MM.1S (cell line): ENCODE measurements around the gene MELTF.

Experiments used
- DNase-seq: peaks from one replicate; pipeline ENCODE4 v3.0.0-alpha.2; 2015
- H2AFZ ChIP-seq: fragments of 300-600 bp; sonication (generic); 2 replicates; pipeline ENCODE4 v1.6.0; 2016; ENCODE audit warnings: antibody characterized with exemption, low read length
- H3F3A ChIP-seq: fragments of 300-600 bp; sonication (generic); 2 replicates; pipeline ENCODE4 v1.6.1; 2016; ENCODE audit warnings: mild to moderate bottlenecking, antibody characterized with exemption, low read length, moderate library complexity, mixed read lengths; ENCODE audit not compliant: insufficient read depth
- H3K27ac ChIP-seq: fragments of 300-600 bp; sonication (generic); 2 replicates; pipeline ENCODE4 v1.5.1; 2016; ENCODE audit warnings: mild to moderate bottlenecking, low read length
- H3K27me3 ChIP-seq: fragments of 300-600 bp; sonication (generic); replicated peaks from 2 replicates; pipeline ENCODE4 v1.6.0; 2016; ENCODE audit warnings: low read length; ENCODE audit not compliant: insufficient read depth
- H3K36me3 ChIP-seq: fragments of 300-600 bp; sonication (generic); replicated peaks from 2 replicates; pipeline ENCODE4 v1.6.1; 2016; ENCODE audit warnings: mild to moderate bottlenecking, low read length, mixed read lengths; ENCODE audit not compliant: insufficient read depth
- H3K4me1 ChIP-seq: fragments of 300-600 bp; sonication (generic); 2 replicates; pipeline ENCODE4 v1.6.1; 2016; ENCODE audit warnings: low read length, mixed read lengths
- H3K4me2 ChIP-seq: fragments of 300-600 bp; sonication (generic); 2 replicates; pipeline ENCODE4 v1.6.0; 2016; ENCODE audit warnings: low read depth, low read length
- H3K4me3 ChIP-seq: fragments of 300-600 bp; sonication (generic); 2 replicates; pipeline ENCODE4 v1.5.1; 2016; ENCODE audit warnings: low read length, mixed read lengths
- H3K79me2 ChIP-seq: fragments of 300-600 bp; sonication (generic); 2 replicates; pipeline ENCODE4 v1.6.1; 2016; ENCODE audit warnings: mixed run types, low read length, mixed read lengths
- H3K9ac ChIP-seq: fragments of 300-600 bp; sonication (generic); 2 replicates; pipeline ENCODE4 v1.6.1; 2016; ENCODE audit warnings: low read length, mixed read lengths
- H3K9me2 ChIP-seq: fragments of 300-600 bp; sonication (generic); replicated peaks from 2 replicates; pipeline ENCODE4 v1.6.1; 2016; ENCODE audit warnings: mild to moderate bottlenecking, low read length, mixed read lengths; ENCODE audit not compliant: insufficient read depth
- H3K9me3 ChIP-seq: fragments of 300-600 bp; sonication (generic); replicated peaks from 2 replicates; pipeline ENCODE4 v1.6.1; 2016; ENCODE audit warnings: mild to moderate bottlenecking, low read length, mixed read lengths; ENCODE audit not compliant: insufficient read depth
- H4K20me1 ChIP-seq: fragments of 300-600 bp; sonication (generic); 2 replicates; pipeline ENCODE4 v1.6.1; 2016; ENCODE audit warnings: mild to moderate bottlenecking, low read length, moderate library complexity, mixed read lengths; ENCODE audit not compliant: insufficient read depth
- CTCF ChIP-seq: fragments of 300-600 bp; sonication (generic); IDR thresholded peaks from 2 replicates; pipeline ENCODE4 v1.5.1; 2016; ENCODE audit warnings: antibody characterized with exemption, low read length, mixed read lengths
- EZH2 ChIP-seq: fragments of 300-600 bp; sonication (generic); optimal IDR thresholded peaks from 2 replicates; pipeline ENCODE3; 2017; ENCODE audit warnings: low read depth, mild to moderate bottlenecking, antibody characterized with exemption, low read length, mixed read lengths
- EZH2phosphoT487 ChIP-seq: fragments of 300-600 bp; sonication (generic); IDR thresholded peaks from 2 replicates; pipeline ENCODE4 v1.6.1; 2018; ENCODE audit warnings: antibody characterized with exemption, low read length

Gene MELTF

GRCh38 chr3:197042539-197042938 is 12.9 kb upstream of the MELTF start:
- H3K36me3 ChIP-seq: no peaks in the 10 kb centered on the region; the same call in 1 of the 2 replicates
- H3K79me2 ChIP-seq: no peaks in the 10 kb centered on the region
- no peak overlapping the region for H3K4me3 ChIP-seq
- TF ChIP-seq CTCF (no peak), EZH2phosphoT487 (no peak), EZH2 (no peak)
- no peaks in the 10 kb centered on the region for H3K9me3 ChIP-seq
- H3K27ac ChIP-seq: no peak overlapping the region
- DNase-seq: no peak
- no peaks in the 10 kb centered on the region for H3K9me2 ChIP-seq
- no peak overlapping the region for H3K4me2 ChIP-seq
- no peak overlapping the region for H3K9ac ChIP-seq
- H4K20me1 ChIP-seq: no peaks in the 10 kb centered on the region
- no peak overlapping the region for H2AFZ ChIP-seq
- 0 out of 2 replicates have a peak, but pooled peaks cover 3% of the 10 kb centered on the region for H3K4me1 ChIP-seq
- H3F3A ChIP-seq: no peaks in the 10 kb centered on the region
- no peaks in the 10 kb centered on the region for H3K27me3 ChIP-seq

GRCh38 chr3:197041875-197042488 is 12.4 kb upstream of the MELTF start:
- Histone ChIP-seq H3K9ac (no peak overlapping the region), H3K27ac (no peak overlapping the region), H3K79me2 (no peaks in the 10 kb centered on the region), H3K9me3 (no peaks in the 10 kb centered on the region), H3K4me1 (no peaks in the 10 kb centered on the region), H3K36me3 (no peaks in the 10 kb centered on the region; the same call in 1 of the 2 replicates), H3F3A (no peaks in the 10 kb centered on the region), H3K27me3 (no peaks in the 10 kb centered on the region), H3K4me3 (no peak overlapping the region), H3K4me2 (no peak overlapping the region), H3K9me2 (no peaks in the 10 kb centered on the region), H2AFZ (no peak overlapping the region), H4K20me1 (no peaks in the 10 kb centered on the region)
- TF ChIP-seq CTCF (no peak), EZH2phosphoT487 (no peak), EZH2 (no peak)
- no peak for DNase-seq

- no peaks in the 10 kb centered on the region for H3K79me2 ChIP-seq
- H3K4me1 ChIP-seq: no peaks in the 10 kb centered on the region
- no peak overlapping the region for H3K4me3 ChIP-seq
- no peak overlapping the region for H3K27ac ChIP-seq
- H3K4me2 ChIP-seq: no peak overlapping the region
- H4K20me1 ChIP-seq: no peaks in the 10 kb centered on the region
- no peaks in the 10 kb centered on the region for H3K27me3 ChIP-seq
- no peaks in the 10 kb centered on the region for H3F3A ChIP-seq
- H2AFZ ChIP-seq: no peak overlapping the region
- DNase-seq: no peak
- H3K9me2 ChIP-seq: no peaks in the 10 kb centered on the region
- no peak overlapping the region for H3K9ac ChIP-seq
- TF ChIP-seq CTCF: no peak
- TF ChIP-seq EZH2: no peak
- no peak for TF ChIP-seq EZH2phosphoT487
- no peaks in the 10 kb centered on the region; the same call in 1 of the 2 replicates for H3K36me3 ChIP-seq
- no peaks in the 10 kb centered on the region for H3K9me3 ChIP-seq
Observed at GRCh38 chr3:197040658-197041057, 11.0 kb upstream of the MELTF start.
